ENCODE data around the gene NEAT1.

DNA sequence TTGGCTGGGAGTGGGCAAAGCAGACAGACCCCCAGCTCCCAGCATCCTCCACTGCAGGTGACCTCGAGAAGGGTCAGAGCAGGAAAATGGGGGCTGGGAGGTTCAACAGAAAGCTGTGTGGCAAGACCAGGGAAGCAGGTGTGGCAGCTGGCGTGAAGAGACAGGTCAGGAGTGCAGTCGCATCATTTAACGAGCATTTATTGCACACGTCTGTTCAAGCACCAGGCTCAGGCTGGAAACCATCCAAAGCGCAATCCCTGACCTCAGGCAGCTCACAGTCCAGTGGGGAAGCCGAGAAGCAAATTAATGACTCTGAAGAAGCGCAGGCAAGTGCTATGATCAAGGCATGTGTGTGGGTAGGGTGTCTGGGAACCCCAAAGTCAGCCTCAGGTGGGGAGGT, 47.6 kb upstream of the NEAT1 start:
- TF ChIP-seq, protein P1, sequence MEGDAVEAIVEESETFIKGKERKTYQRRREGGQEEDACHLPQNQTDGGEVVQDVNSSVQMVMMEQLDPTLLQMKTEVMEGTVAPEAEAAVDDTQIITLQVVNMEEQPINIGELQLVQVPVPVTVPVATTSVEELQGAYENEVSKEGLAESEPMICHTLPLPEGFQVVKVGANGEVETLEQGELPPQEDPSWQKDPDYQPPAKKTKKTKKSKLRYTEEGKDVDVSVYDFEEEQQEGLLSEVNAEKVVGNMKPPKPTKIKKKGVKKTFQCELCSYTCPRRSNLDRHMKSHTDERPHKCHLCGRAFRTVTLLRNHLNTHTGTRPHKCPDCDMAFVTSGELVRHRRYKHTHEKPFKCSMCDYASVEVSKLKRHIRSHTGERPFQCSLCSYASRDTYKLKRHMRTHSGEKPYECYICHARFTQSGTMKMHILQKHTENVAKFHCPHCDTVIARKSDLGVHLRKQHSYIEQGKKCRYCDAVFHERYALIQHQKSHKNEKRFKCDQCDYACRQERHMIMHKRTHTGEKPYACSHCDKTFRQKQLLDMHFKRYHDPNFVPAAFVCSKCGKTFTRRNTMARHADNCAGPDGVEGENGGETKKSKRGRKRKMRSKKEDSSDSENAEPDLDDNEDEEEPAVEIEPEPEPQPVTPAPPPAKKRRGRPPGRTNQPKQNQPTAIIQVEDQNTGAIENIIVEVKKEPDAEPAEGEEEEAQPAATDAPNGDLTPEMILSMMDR (IDR thresholded peaks at IDR 0.05) = no peak
- no peak for TF ChIP-seq POLR2A (IDR thresholded peaks at IDR 0.05)

All from thyroid gland (tissue), 4 donors.